PC-9 (cell line): ENCODE measurements around the gene IKBKG. TPM values are rescaled to one million over a fixed set of nuclear protein-coding genes. Genes with fewer than 3 reads are reported as not detected.
A peak's percentile ranks its signal among the peaks of the same experiment; 100 is the strongest.
"Not testable (repeated sequence)": the region's sequence is repeated elsewhere in the genome, so short reads cannot be mapped to it uniquely, and the experiment has no call there.

Experiments used
- BruUV-seq: library from RNA; stranded (reverse); fragments of 400-500 nt; replicated peaks from 2 replicates; lab custom pipeline; 2021; lab: Mats Ljungman, UMichigan
- CTCF ChIA-PET: fragments of 300-600 bp; sonication (Branson Sonifier 250); formaldehyde crosslinking; loops from one replicate; lab custom pipeline; 2022; ENCODE audit warnings: antibody characterized with exemption; lab: Charles Lee
- POLR2A ChIA-PET: fragments of 300-600 bp; sonication (Branson Sonifier 250); formaldehyde crosslinking; loops from one replicate; lab custom pipeline; 2022; ENCODE audit warnings: antibody characterized with exemption; ENCODE audit not compliant: unreplicated experiment; lab: Charles Lee
- DNase-seq, 2 experiments: peaks; one replicate each; pipeline versions ENCODE4 v3.0.0 to v3.0.0-alpha.2; 2015 to 2022; ENCODE audit warnings: mixed read lengths in 1 of 2
- H2AFZ ChIP-seq: fragments of 200-600 bp; sonication (generic); 2 replicates; pipeline ENCODE4 v1.8.1; 2017; ENCODE audit warnings: antibody characterized with exemption
- H3F3A ChIP-seq: fragments of 200-600 bp; sonication (generic); 2 replicates; pipeline ENCODE4 v1.8.1; 2017; ENCODE audit warnings: antibody characterized with exemption, mild to moderate bottlenecking, low read depth; ENCODE audit not compliant: insufficient read depth
- H3K27ac ChIP-seq: fragments of 200-600 bp; sonication (generic); 2 replicates; pipeline ENCODE4 v1.6.1; 2016; ENCODE audit warnings: mixed run types
- H3K27me3 ChIP-seq: fragments of 200-600 bp; sonication (generic); 2 replicates; pipeline ENCODE4 v1.6.1; 2016; ENCODE audit warnings: low read depth, mixed run types; ENCODE audit not compliant: insufficient read depth
- H3K36me3 ChIP-seq: fragments of 200-600 bp; sonication (generic); 2 replicates; pipeline ENCODE4 v1.6.1; 2016; ENCODE audit warnings: low read depth, mixed run types
- H3K4me1 ChIP-seq: fragments of 200-600 bp; sonication (generic); replicated peaks from 2 replicates; pipeline ENCODE4 v1.6.1; 2016; ENCODE audit warnings: mixed run types; ENCODE audit not compliant: insufficient read depth
- H3K4me2 ChIP-seq: fragments of 200-600 bp; sonication (generic); 2 replicates; pipeline ENCODE4 v1.6.1; 2017; ENCODE audit warnings: mixed run types
- H3K4me3 ChIP-seq: fragments of 200-600 bp; sonication (generic); 2 replicates; pipeline ENCODE4 v1.6.1; 2016; ENCODE audit warnings: mixed run types
- H3K79me2 ChIP-seq: fragments of 200-600 bp; sonication (generic); 2 replicates; pipeline ENCODE4 v1.6.1; 2017; ENCODE audit warnings: low read depth, mixed run types
- H3K9me2 ChIP-seq: fragments of 200-600 bp; sonication (generic); 2 replicates; pipeline ENCODE4 v1.8.1; 2017; ENCODE audit warnings: mild to moderate bottlenecking; ENCODE audit not compliant: insufficient read depth
- H3K9me3 ChIP-seq: fragments of 200-600 bp; sonication (generic); 2 replicates; pipeline ENCODE4 v1.8.1; 2016; ENCODE audit warnings: low read depth; ENCODE audit not compliant: insufficient read depth
- H4K20me1 ChIP-seq: fragments of 200-600 bp; sonication (generic); 2 replicates; pipeline ENCODE4 v1.8.1; 2017; ENCODE audit not compliant: insufficient read depth
- CTCF ChIP-seq: fragments of 200-600 bp; sonication (generic); conservative IDR thresholded peaks from 2 replicates; pipeline ENCODE4 v1.6.1; 2017; ENCODE audit warnings: mixed run types, antibody characterized with exemption, mild to moderate bottlenecking, moderate library complexity
- EZH2 ChIP-seq: fragments of 200-600 bp; sonication (generic); IDR thresholded peaks from 2 replicates; pipeline ENCODE4 v1.8.0; 2017; ENCODE audit warnings: antibody characterized with exemption, low read depth
- intact Hi-C: fragments of 100-400 bp; cut with micrococcal nuclease; formaldehyde crosslinking; loops from one replicate; pipeline ENCODE4 v1.10.0; 2022; ENCODE audit not compliant: unreplicated experiment
- total RNA-seq: library from RNA; stranded (reverse); gene quantifications from 2 replicates; pipeline ENCODE4 v1.2.3, GENCODE V29; 2021

The IKBKG gene
- total RNA-seq, 1 experiment from 2014 or later = 68.3 TPM

GRCh38 chrX:154546354-154547244 is 821 bp upstream of the IKBKG start, which contains the start of gene G6PD:
G6PD (minus strand) TSS chrX:154546846; CDS start chrX:154546155, 691 bp downstream.
- peak within 1 kb of the TSS; percentile 48; the same call in 1 of the 2 replicates for H2AFZ ChIP-seq
- DNase-seq = peak; percentile 59 to 95
- peaks cover 59% of the 10 kb centered on the region for H3F3A ChIP-seq
- intact Hi-C loops = loop anchor here (1.0 kb wide), 1 partner anchor 575 kb away; the partner anchor contains the start of gene HCFC1
- H3K27me3 ChIP-seq = no peaks in the 10 kb centered on the region
- TSS peak; percentile 52 for BruUV-seq
- POLR2A ChIA-PET = interaction anchor here (0.6 to 0.7 kb wide), 3 partner anchors 50 to 576 kb away, joined by 3 to 6 read pairs (median 3); no protein-coding TSS in a partner anchor
- peak within 1 kb of the TSS; percentile 100 for H3K27ac ChIP-seq
- H3K36me3 ChIP-seq = peaks cover 26% of the 10 kb centered on the region
- H3K79me2 ChIP-seq = peaks cover 81% of the 10 kb centered on the region
- no peak for TF ChIP-seq EZH2
- no peak for TF ChIP-seq CTCF
- H3K4me1 ChIP-seq = peaks cover 34% of the 10 kb centered on the region
- no peaks in the 10 kb centered on the region for H3K9me3 ChIP-seq
- peak within 1 kb of the TSS; percentile 99 for H3K4me2 ChIP-seq
- CTCF ChIA-PET = interaction anchor here (0.6 to 0.9 kb wide), 2 partner anchors 173 kb away, joined by 3 to 12 read pairs; no protein-coding TSS in a partner anchor
- no peaks in the 10 kb centered on the region for H3K9me2 ChIP-seq
- peaks cover 12% of the 10 kb centered on the region; the same call in 1 of the 2 replicates for H4K20me1 ChIP-seq
- peak within 1 kb of the TSS; percentile 99 for H3K4me3 ChIP-seq

- intact Hi-C loops = no loop called here
- no TSS peak for BruUV-seq
- Histone ChIP-seq H2AFZ (peak overlapping the region; percentile 48; the same call in 1 of the 2 replicates), H3K4me2 (peak overlapping the region; percentile 87), H3K4me1 (peaks cover 22% of the 10 kb centered on the region), H4K20me1 (peaks cover 12% of the 10 kb centered on the region; the same call in 1 of the 2 replicates), H3K4me3 (peak overlapping the region; percentile 99), H3K79me2 (peaks cover 80% of the 10 kb centered on the region), H3F3A (peaks cover 47% of the 10 kb centered on the region), H3K9me3 (no peaks in the 10 kb centered on the region), H3K27ac (peak overlapping the region; percentile 93), H3K27me3 (no peaks in the 10 kb centered on the region), H3K9me2 (no peaks in the 10 kb centered on the region), H3K36me3 (peaks cover 25% of the 10 kb centered on the region)
- ChIA-PET CTCF (no interaction called here), POLR2A (interaction anchor here (0.6 kb wide), 2 partner anchors 56 to 88 kb away, joined by 3 read pairs; no protein-coding TSS in a partner anchor)
- TF ChIP-seq CTCF (no peak), EZH2 (no peak)
- peak in 1 of 2 experiments; percentile 60 for DNase-seq
Observed at GRCh38 chrX:154548028-154548316, 552 bp downstream of the IKBKG start.

DNA sequence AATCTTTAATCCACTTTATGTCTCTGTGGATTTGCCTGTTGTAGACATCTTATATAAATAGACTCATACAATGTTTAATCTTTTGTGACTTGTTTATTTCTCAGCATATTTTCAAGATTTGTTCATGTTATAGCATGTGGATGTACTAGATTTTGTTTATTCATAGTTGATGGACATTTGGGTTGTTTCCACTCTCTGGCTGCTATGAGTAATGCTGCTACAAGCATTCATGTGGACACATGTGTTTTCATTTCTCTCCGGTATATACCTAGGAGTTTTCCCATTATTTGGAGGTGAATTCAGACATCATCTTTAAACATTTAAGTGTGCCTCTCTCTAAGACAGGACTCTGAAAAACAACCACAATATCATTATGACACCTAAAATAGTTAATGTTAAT is 2.3 kb downstream of the IKBKG start:
- POLR2A ChIA-PET = no interaction called here
- CTCF ChIA-PET = no interaction called here

GRCh38 chrX:154552112-154552806 is 4.8 kb downstream of the IKBKG start:
- H2AFZ ChIP-seq, H3K27ac ChIP-seq, H3K36me3 ChIP-seq, H3K4me3 ChIP-seq, BruUV-seq, H3K27me3 ChIP-seq, H3K4me2 ChIP-seq, intact Hi-C loops, POLR2A ChIA-PET, CTCF ChIA-PET, H3K9me3 ChIP-seq, H3K9me2 ChIP-seq, DNase-seq: not testable (repeated sequence)
- Histone ChIP-seq H3K4me1 (peaks cover 14% of the 10 kb centered on the region), H3K79me2 (peaks cover 46% of the 10 kb centered on the region), H4K20me1 (peaks cover 12% of the 10 kb centered on the region; the same call in 1 of the 2 replicates), H3F3A (peaks cover 11% of the 10 kb centered on the region)

More for the DNA sequence above, 2.3 kb downstream of the IKBKG start:
- H3K4me1 ChIP-seq = peaks cover 14% of the 10 kb centered on the region
- no peak for DNase-seq
- no TSS peak for BruUV-seq
- peak overlapping the region; percentile 87 for H3K4me2 ChIP-seq
- H4K20me1 ChIP-seq = peaks cover 12% of the 10 kb centered on the region; the same call in 1 of the 2 replicates
- intact Hi-C loops = no loop called here
- H3K9me3 ChIP-seq = no peaks in the 10 kb centered on the region
- H2AFZ ChIP-seq = no peak overlapping the region
- no peak overlapping the region; the same call in 1 of the 2 replicates for H3K4me3 ChIP-seq
- no peaks in the 10 kb centered on the region for H3K9me2 ChIP-seq
- H3K27ac ChIP-seq = no peak overlapping the region
- peaks cover 29% of the 10 kb centered on the region for H3F3A ChIP-seq
- H3K79me2 ChIP-seq = peaks cover 65% of the 10 kb centered on the region
- peaks cover 15% of the 10 kb centered on the region for H3K36me3 ChIP-seq
- TF ChIP-seq EZH2 = no peak
- no peaks in the 10 kb centered on the region for H3K27me3 ChIP-seq

DNA sequence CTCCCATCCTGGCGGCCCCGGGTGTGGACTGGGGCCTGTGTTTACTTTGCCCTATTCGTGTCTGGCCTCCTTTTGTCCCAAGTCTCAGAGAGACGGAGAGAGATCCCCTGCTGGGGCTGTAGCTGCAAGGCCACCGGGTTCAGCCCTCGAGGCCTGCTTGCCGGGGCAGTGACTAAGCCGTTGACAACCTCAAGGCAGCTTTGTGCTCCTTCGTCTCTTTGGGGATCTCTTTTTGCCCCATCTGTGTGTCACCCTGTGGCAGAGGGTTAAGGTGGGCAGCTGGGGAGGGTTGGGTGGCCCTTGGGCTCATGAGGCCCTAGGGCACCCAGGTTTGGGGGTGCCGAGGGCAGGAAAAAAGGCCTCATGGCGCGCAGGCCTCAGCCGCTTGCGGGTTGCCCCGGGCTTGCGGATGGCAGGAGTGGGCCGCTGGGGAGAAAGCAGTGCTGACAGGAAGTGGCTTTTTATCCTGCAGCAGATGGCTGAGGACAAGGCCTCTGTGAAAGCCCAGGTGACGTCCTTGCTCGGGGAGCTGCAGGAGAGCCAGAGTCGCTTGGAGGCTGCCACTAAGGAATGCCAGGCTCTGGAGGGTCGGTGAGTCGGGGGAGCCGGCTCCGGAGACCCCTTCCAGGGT is 10.8 kb downstream of the IKBKG start:
- H2AFZ ChIP-seq, POLR2A ChIA-PET, H3F3A ChIP-seq, H3K4me3 ChIP-seq, H4K20me1 ChIP-seq, H3K9me2 ChIP-seq, intact Hi-C loops, DNase-seq, BruUV-seq, H3K4me1 ChIP-seq, H3K9me3 ChIP-seq, H3K27me3 ChIP-seq, CTCF ChIA-PET, H3K27ac ChIP-seq, H3K36me3 ChIP-seq, H3K4me2 ChIP-seq, H3K79me2 ChIP-seq: not testable (repeated sequence)
